ENCODE results near the gene GPC2. TPM values are rescaled to one million over a fixed set of nuclear protein-coding genes. Genes with fewer than 3 reads are reported as not detected.
A peak's percentile ranks its signal among the peaks of the same experiment; 100 is the strongest.

The GPC2 gene
- total RNA-seq, 1 donor from 2014 or later, result 50.6 TPM

DNA sequence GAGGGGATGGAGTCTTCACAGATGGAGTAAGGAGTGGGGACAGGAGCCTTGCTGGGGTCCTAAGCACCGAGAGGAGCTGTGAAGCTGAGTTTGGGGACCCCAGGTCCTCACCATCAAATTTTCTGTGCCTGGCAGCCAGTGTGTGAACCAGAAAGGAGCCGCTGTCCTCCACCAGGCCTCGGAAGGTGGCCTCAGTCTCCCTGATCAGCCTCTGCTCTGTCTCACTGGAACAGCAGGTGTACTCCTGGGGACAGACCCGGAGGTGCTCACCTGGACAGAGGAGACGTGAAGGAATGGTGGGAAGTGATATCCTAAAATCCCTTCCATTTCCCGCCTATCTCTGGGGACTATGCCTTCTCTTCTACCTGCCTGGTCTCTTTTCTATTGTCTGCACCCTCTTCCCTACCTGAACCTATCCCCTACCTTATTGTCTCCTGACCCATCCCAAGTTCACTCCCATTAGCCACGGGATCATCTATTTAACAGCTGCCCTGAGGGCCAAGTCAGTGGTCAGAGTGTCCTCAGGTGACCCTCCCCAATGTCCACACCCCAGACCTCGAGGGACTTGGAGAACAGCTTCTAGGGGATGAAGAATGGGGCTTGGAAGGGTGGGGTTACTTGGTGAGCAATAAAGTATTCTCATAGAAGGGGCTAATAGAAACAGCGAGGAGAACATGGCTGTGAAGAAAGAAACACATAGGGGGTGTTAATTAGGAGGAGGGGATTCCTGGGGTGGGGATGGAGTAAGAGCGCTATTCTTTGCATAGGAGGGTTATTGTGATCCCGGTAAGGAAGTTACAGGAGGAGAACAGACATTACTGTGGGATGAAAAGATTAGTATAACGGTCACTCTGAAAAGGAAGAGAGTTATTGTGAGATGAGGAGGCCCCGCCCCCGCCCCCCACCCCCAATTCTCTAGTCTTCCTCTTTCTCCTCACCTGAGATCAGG lies 811 bp downstream of the GPC2 start:
- Mint-ChIP-seq H3K4me3 (peak overlapping the region; percentile 90), H3K36me3 (peaks cover 14% of the 10 kb centered on the region), H3K27me3 (ENCODE audit: low read depth) (peaks cover 3% of the 10 kb centered on the region), H3K27ac (no peak overlapping the region), H3K9me3 (no peaks in the 10 kb centered on the region), H3K4me1 (peaks cover 18% of the 10 kb centered on the region)
- DNase-seq (ENCODE audit: low spot score in 2 of 2, unreplicated experiment in 2 of 2), result no peak
- TF ChIP-seq, protein P1, sequence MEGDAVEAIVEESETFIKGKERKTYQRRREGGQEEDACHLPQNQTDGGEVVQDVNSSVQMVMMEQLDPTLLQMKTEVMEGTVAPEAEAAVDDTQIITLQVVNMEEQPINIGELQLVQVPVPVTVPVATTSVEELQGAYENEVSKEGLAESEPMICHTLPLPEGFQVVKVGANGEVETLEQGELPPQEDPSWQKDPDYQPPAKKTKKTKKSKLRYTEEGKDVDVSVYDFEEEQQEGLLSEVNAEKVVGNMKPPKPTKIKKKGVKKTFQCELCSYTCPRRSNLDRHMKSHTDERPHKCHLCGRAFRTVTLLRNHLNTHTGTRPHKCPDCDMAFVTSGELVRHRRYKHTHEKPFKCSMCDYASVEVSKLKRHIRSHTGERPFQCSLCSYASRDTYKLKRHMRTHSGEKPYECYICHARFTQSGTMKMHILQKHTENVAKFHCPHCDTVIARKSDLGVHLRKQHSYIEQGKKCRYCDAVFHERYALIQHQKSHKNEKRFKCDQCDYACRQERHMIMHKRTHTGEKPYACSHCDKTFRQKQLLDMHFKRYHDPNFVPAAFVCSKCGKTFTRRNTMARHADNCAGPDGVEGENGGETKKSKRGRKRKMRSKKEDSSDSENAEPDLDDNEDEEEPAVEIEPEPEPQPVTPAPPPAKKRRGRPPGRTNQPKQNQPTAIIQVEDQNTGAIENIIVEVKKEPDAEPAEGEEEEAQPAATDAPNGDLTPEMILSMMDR (IDR thresholded peaks at IDR 0.05; ENCODE audit: unreplicated experiment), result no peak

DNA sequence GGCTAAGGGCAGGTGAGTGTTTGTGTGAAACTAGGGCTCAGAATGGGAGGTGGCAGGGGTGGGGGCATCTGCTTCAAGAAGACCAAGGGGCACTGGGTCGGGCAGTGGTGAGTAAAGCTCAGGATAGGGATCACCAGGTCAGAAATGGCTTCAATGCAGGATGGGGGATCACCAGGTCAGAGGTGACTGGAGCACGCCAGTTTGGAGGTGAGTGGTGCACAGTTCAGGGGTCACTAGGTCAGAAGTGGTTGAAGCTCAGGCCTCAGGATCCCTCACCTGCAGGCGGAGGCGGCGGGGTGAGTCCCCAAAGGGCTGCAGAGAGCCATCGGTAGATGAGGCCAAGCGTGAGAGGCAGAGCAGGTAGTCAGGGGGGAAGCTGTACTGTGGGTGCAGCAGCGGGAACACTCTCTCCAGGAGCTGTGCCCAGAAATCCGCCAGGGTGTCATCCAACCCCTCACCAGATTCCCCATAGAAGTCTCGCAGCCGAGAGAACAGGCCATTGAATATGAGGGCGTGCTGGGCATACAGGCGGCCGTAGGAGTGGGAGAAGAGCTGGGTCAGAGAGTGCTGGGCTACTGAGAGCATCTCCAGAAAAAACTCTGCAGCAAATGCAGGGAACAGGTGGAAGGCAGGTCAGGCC lies 1.8 kb downstream of the GPC2 start:
- no peak for DNase-seq (ENCODE audit: low spot score in 2 of 2, unreplicated experiment in 2 of 2)
- Mint-ChIP-seq H3K27me3 (ENCODE audit: low read depth) (peaks cover 3% of the 10 kb centered on the region), H3K27ac (no peak overlapping the region), H3K4me1 (peaks cover 21% of the 10 kb centered on the region), H3K36me3 (peaks cover 16% of the 10 kb centered on the region), H3K9me3 (no peaks in the 10 kb centered on the region), H3K4me3 (peak overlapping the region; percentile 62)
- TF ChIP-seq, protein P1 (IDR thresholded peaks at IDR 0.05; ENCODE audit: unreplicated experiment), result no peak

DNA sequence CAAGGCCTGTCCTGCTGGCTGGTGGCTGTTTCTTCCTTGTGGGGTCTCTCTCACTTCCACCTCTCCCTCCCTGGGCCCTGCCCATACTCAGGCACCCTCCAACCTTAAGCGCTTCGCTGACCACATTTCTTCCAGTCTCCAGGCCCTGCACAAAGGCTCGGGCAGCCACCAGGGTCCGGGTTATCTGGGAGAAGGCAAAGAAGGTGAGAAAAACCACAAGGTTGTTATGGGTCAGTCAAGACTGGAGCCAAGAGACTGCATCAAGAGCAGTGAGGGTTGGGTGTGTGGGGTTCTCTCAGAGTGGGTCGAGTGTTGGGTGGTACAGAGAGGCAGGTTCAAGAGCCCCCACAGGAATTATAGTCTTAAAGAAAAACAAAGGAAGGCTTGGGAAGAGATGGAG lies 2.6 kb downstream of the GPC2 start:
- Mint-ChIP-seq H3K9me3 (no peaks in the 10 kb centered on the region), H3K27ac (no peak overlapping the region), H3K4me1 (peaks cover 22% of the 10 kb centered on the region), H3K36me3 (peaks cover 16% of the 10 kb centered on the region), H3K4me3 (no peak overlapping the region), H3K27me3 (ENCODE audit: low read depth) (peaks cover 5% of the 10 kb centered on the region)
- TF ChIP-seq, protein P1 (IDR thresholded peaks at IDR 0.05; ENCODE audit: unreplicated experiment), result no peak
- DNase-seq (ENCODE audit: low spot score in 2 of 2, unreplicated experiment in 2 of 2), result no peak

DNA sequence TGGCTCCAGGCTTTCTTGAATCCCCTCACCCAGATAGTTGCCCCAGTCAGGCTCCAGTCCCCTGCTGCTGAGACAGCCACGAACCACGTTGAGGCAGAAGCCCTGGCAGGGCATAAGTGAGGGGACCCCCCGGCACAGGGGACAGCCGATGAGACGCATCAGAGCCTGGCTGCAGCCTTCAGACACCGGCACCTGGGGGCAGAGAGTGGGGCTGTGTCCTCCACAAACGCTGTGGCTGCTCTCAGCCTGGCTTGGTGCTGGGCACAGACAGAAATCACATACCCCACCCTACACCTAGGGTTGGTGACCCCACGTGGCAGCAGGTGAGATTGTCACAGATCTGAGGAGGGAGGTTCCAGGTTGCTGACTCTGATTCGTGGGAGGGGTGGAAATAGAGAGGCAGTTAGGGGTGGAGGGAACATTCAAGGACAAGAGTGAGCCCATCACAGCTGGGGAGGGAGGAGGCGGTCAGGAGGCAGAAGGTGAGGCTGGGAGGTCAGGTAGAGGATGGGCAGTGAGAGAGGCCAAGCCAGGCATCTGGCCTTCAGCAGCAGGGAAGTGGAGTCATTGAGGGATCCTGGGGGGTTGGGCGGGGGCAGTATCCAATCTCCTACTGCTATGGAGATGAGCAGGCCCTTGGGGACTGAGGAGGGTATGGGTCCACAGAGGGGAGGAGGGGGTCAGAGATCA lies 3.2 kb downstream of the GPC2 start:
- H3K9me3 Mint-ChIP-seq, result no peaks in the 10 kb centered on the region
- H3K36me3 Mint-ChIP-seq, result peaks cover 16% of the 10 kb centered on the region
- H3K4me3 Mint-ChIP-seq, result no peak overlapping the region
- H3K4me1 Mint-ChIP-seq, result peaks cover 23% of the 10 kb centered on the region
- no peak overlapping the region for H3K27ac Mint-ChIP-seq
- TF ChIP-seq, protein P1 (IDR thresholded peaks at IDR 0.05; ENCODE audit: unreplicated experiment), result no peak
- peaks cover 5% of the 10 kb centered on the region for H3K27me3 Mint-ChIP-seq (ENCODE audit: low read depth)
- DNase-seq (ENCODE audit: low spot score in 2 of 2, unreplicated experiment in 2 of 2), result no peak

DNA sequence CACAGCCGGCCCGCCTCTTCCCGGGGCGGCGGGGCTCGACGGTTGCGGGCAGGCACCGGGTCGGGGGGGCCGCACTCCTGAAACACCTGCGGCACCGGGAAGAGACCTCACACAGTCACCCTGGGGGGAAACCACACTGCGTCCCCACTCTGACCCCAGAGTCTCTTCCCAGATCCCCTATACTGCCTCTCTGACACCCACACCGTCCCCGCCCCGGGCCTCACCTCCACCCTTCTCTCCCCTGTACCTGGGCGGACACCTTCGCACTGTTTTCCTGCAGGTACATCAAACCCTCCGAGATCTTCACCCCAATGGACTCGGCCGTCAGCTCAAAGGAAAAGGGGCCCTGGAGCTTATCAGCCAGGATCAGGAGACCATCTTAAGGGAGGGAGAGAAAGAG lies 5.3 kb downstream of the GPC2 start:
- Mint-ChIP-seq H3K4me3 (peak overlapping the region; percentile 61), H3K4me1 (peaks cover 44% of the 10 kb centered on the region), H3K36me3 (peaks cover 16% of the 10 kb centered on the region), H3K27ac (no peak overlapping the region), H3K27me3 (ENCODE audit: low read depth) (peaks cover 22% of the 10 kb centered on the region), H3K9me3 (no peaks in the 10 kb centered on the region)
- TF ChIP-seq, protein P1 (IDR thresholded peaks at IDR 0.05; ENCODE audit: unreplicated experiment), result no peak
- no peak for DNase-seq (ENCODE audit: low spot score in 2 of 2, unreplicated experiment in 2 of 2)

Data from mesothelial cell of epicardium (in vitro differentiated cells).